H1 (cell line): Measurements from ENCODE around the gene WHAMM. TPM values are rescaled to one million over a fixed set of nuclear protein-coding genes. Genes with fewer than 3 reads are reported as not detected.

Experiments used
- CTCF ChIA-PET: fragments of 300-600 bp; sonication (Branson Sonifier 250); formaldehyde crosslinking; loops from one replicate; lab custom pipeline; 2021; ENCODE audit not compliant: partially characterized antibody; lab: Charles Lee
- POLR2A ChIA-PET: fragments of 300-600 bp; sonication (Branson Sonifier 250); formaldehyde crosslinking; loops from one replicate; lab custom pipeline; 2021; ENCODE audit warnings: inconsistent platforms; ENCODE audit not compliant: partially characterized antibody; lab: Charles Lee
- DNase-seq, 2 experiments: peaks; one replicate each; pipeline versions ENCODE4 v3.0.0 to v3.0.0-alpha.2; 2010 to 2022; ENCODE audit warnings: low spot score in 2 of 2, low read depth in 1 of 2, mixed read lengths in 1 of 2
- FAIRE-seq: peaks from 2 replicates; lab custom pipeline; 2011; peaks lifted over from hg19 to GRCh38; lab: Jason Lieb, UNC
- H2AFZ ChIP-seq: 2 replicates; pipeline ENCODE4 v1.8.1; 2012; ENCODE audit warnings: low read length, inconsistent platforms
- H2AK5ac ChIP-seq: 2 replicates; pipeline ENCODE4 v1.6.1; 2013; ENCODE audit warnings: low read depth, low read length
- H2BK120ac ChIP-seq: replicated peaks from 2 replicates; pipeline ENCODE3; 2013; ENCODE audit warnings: low read depth, low read length, inconsistent platforms
- H2BK12ac ChIP-seq: 2 replicates; pipeline ENCODE4 v1.6.1; 2013; ENCODE audit warnings: low read depth, low read length
- H2BK15ac ChIP-seq: 2 replicates; pipeline ENCODE4 v1.6.1; 2013; ENCODE audit warnings: low read length
- H2BK20ac ChIP-seq: 2 replicates; pipeline ENCODE4 v1.6.1; 2013; ENCODE audit warnings: low read length
- H2BK5ac ChIP-seq: 2 replicates; pipeline ENCODE4 v1.6.1; 2013; ENCODE audit warnings: low read depth, low read length
- H3K14ac ChIP-seq: 2 replicates; pipeline ENCODE4 v1.6.1; 2013; ENCODE audit warnings: inconsistent platforms; ENCODE audit not compliant: insufficient read length
- H3K18ac ChIP-seq: 2 replicates; pipeline ENCODE4 v1.6.1; 2013; ENCODE audit warnings: low read length; ENCODE audit errors: extremely low read depth
- H3K23ac ChIP-seq: 2 replicates; pipeline ENCODE4 v1.6.1; 2013; ENCODE audit warnings: inconsistent platforms; ENCODE audit not compliant: insufficient read length
- H3K23me2 ChIP-seq: 2 replicates; pipeline ENCODE4 v1.6.1; 2013; ENCODE audit warnings: low read depth, low read length
- H3K27ac ChIP-seq: 2 replicates; pipeline ENCODE4 v1.6.1; 2011; ENCODE audit warnings: low read depth, low read length, inconsistent platforms
- H3K27me3 ChIP-seq, 4 experiments: replicated peaks in 1 of 4; 1 replicate in 1 of 4; 2 replicates in 3 of 4; pipeline versions ENCODE4 v1.6.1 to v1.8.1; 2011 to 2013; ENCODE audit warnings: low read length in 3 of 4, mild to moderate bottlenecking in 3 of 4, inconsistent platforms in 2 of 4, mixed read lengths in 2 of 4, moderate library complexity in 1 of 4; ENCODE audit not compliant: control insufficient read depth in 3 of 4, insufficient read depth in 3 of 4; ENCODE audit errors: extremely low read depth in 1 of 4
- H3K36me3 ChIP-seq, 4 experiments: 2 replicates each; pipeline versions ENCODE4 v1.6.1 to v1.8.1; 2011 to 2013; ENCODE audit warnings: mild to moderate bottlenecking in 4 of 4, low read length in 3 of 4, moderate library complexity in 2 of 4, control low read depth in 1 of 4, inconsistent platforms in 1 of 4; ENCODE audit not compliant: insufficient read depth in 4 of 4, control insufficient read depth in 2 of 4
- H3K4ac ChIP-seq: replicated peaks from 2 replicates; pipeline ENCODE3; 2013; ENCODE audit warnings: low read length, low read depth, mixed read lengths, inconsistent platforms; ENCODE audit not compliant: insufficient read length
- H3K4me1 ChIP-seq, 4 experiments: replicated peaks in 1 of 4; 1 replicate in 1 of 4; 2 replicates in 3 of 4; pipeline versions ENCODE4 v1.6.1 to v1.8.1; 2011 to 2013; ENCODE audit warnings: low read length in 3 of 4, inconsistent platforms in 2 of 4, mixed read lengths in 1 of 4; ENCODE audit not compliant: insufficient read depth in 4 of 4, control insufficient read depth in 3 of 4
- H3K4me2 ChIP-seq, 2 experiments: 2 replicates each; pipeline versions ENCODE4 v1.6.1 to v1.8.1; 2011 to 2013; ENCODE audit warnings: low read depth in 2 of 2, low read length in 2 of 2, control low read depth in 1 of 2, inconsistent platforms in 1 of 2, mild to moderate bottlenecking in 1 of 2; ENCODE audit not compliant: insufficient read depth in 1 of 2
- H3K4me3 ChIP-seq, 4 experiments: fragments of 200-600, 300-600 bp in 1 of 4; sonication (generic), shearing (Covaris generic), sonication (Bioruptor Twin) in 1 of 4; 2 replicates each; pipeline versions ENCODE4 v1.5.1 to v1.8.1; 2011 to 2016; ENCODE audit warnings: low read length in 4 of 4, low read depth in 3 of 4, control low read depth in 2 of 4, inconsistent platforms in 2 of 4, mild to moderate bottlenecking in 2 of 4, mixed read lengths in 1 of 4, moderate library complexity in 1 of 4; ENCODE audit not compliant: insufficient read depth in 2 of 4; ENCODE audit errors: extremely low read depth in 1 of 4
- H3K56ac ChIP-seq: replicated peaks from 2 replicates; pipeline ENCODE3; 2013; ENCODE audit warnings: low read depth, mild to moderate bottlenecking, mixed read lengths, low read length, inconsistent platforms; ENCODE audit not compliant: insufficient read length
- H3K79me1 ChIP-seq: 2 replicates; pipeline ENCODE4 v1.6.1; 2013; ENCODE audit warnings: low read depth, low read length, control low read depth
- H3K79me2 ChIP-seq, 2 experiments: 2 replicates each; pipeline versions ENCODE4 v1.6.1 to v1.8.1; 2012 to 2013; ENCODE audit warnings: low read length in 2 of 2, mild to moderate bottlenecking in 2 of 2, inconsistent platforms in 1 of 2; ENCODE audit not compliant: insufficient read depth in 2 of 2, control insufficient read depth in 1 of 2
- H3K9ac ChIP-seq, 4 experiments: replicated peaks in 1 of 4; 1 replicate in 1 of 4; 2 replicates in 3 of 4; pipeline versions ENCODE4 v1.6.1 to v1.8.1; 2011 to 2013; ENCODE audit warnings: low read depth in 3 of 4, low read length in 3 of 4, control low read depth in 2 of 4, mild to moderate bottlenecking in 2 of 4, moderate library complexity in 2 of 4, inconsistent platforms in 1 of 4; ENCODE audit errors: extremely low read depth in 1 of 4
- H3K9me3 ChIP-seq, 2 experiments: 2 replicates each; pipeline versions ENCODE4 v1.6.1 to v1.8.1; 2012 to 2013; ENCODE audit warnings: mild to moderate bottlenecking in 2 of 2, moderate library complexity in 2 of 2, control low read depth in 1 of 2, inconsistent platforms in 1 of 2, low read depth in 1 of 2, low read length in 1 of 2, mixed read lengths in 1 of 2; ENCODE audit not compliant: insufficient read depth in 2 of 2
- H4K20me1 ChIP-seq, 2 experiments: replicated peaks in 1 of 2; 2 replicates each; pipeline versions ENCODE3 to v1.8.1; 2011 to 2013; ENCODE audit warnings: inconsistent platforms in 2 of 2, low read length in 2 of 2, mild to moderate bottlenecking in 1 of 2; ENCODE audit not compliant: insufficient read depth in 2 of 2, control insufficient read depth in 1 of 2
- H4K5ac ChIP-seq: 2 replicates; pipeline ENCODE4 v1.6.1; 2013; ENCODE audit warnings: low read length, low read depth, mixed read lengths, inconsistent platforms; ENCODE audit not compliant: insufficient read length
- H4K8ac ChIP-seq: 2 replicates; pipeline ENCODE4 v1.8.0; 2013; ENCODE audit warnings: mild to moderate bottlenecking, moderate library complexity, low read length, inconsistent platforms; ENCODE audit not compliant: insufficient read depth; ENCODE audit errors: extremely low read depth
- H4K91ac ChIP-seq: replicated peaks from 2 replicates; pipeline ENCODE3; 2013; ENCODE audit warnings: low read length, mixed read lengths, inconsistent platforms; ENCODE audit not compliant: insufficient read length
- RAD21 ChIP-seq, 2 experiments: IDR thresholded peaks in 1 of 2; conservative IDR thresholded peaks in 1 of 2; 2 replicates each; pipeline ENCODE4 v1.6.1; 2011; ENCODE audit warnings: low read depth in 2 of 2, low read length in 2 of 2, improper control_type of control experiment in 1 of 2, inconsistent platforms in 1 of 2, mild to moderate bottlenecking in 1 of 2, moderate library complexity in 1 of 2
- SRF ChIP-seq: IDR thresholded peaks from 2 replicates; pipeline ENCODE4 v1.6.1; 2011; ENCODE audit warnings: mild to moderate bottlenecking, low read depth, low read length, moderate library complexity
- WGBS, 2 experiments: shearing (Covaris generic) in 1 of 2; methylation state at CpG; one replicate each; pipeline versions ENCODE4 v1.1.6 to v1.1.7; 2013 to 2015; ENCODE audit warnings: low lambda C conversion rate in 2 of 2, mixed read lengths in 2 of 2, inconsistent platforms in 1 of 2, low coverage in 1 of 2, missing lambda C conversion rate in 1 of 2; ENCODE audit not compliant: insufficient replicate concordance in 2 of 2, insufficient coverage in 1 of 2, insufficient read length in 1 of 2; ENCODE audit errors: extremely low coverage in 1 of 2, missing lambda C conversion rate in 1 of 2; 5-methylcytosine and 5-hydroxymethylcytosine counted together
- polyA plus RNA-seq, 7 experiments: library from polyadenylated mRNA; depleted of rRNA in 3 of 7; stranded (reverse) in 5 of 7; unstranded in 2 of 7; fragments of >200 nt in 5 of 7; fragments of 200-250 nt in 2 of 7; gene quantifications; 1 replicate in 5 of 7; 2 replicates in 1 of 7; 4 replicates in 1 of 7; pipeline versions ENCODE4 v1.2.1 to v1.2.3, GENCODE V29; 2011 to 2013; ENCODE audit warnings: missing spikeins in 2 of 7, mixed read lengths in 2 of 7
- total RNA-seq: library from RNA; stranded (reverse); fragmentation: NEBNext Ultra II Directional; extraction: Animal tissue kit (Norgen Biotek cat#: 25700); gene quantifications from 2 replicates; pipeline ENCODE4 v1.2.1, GENCODE V29; 2021

WHAMM gene
- total and polyA plus RNA-seq, 2 of the 8 experiments (the other 6 are each of a cell fraction or from before 2014, with no cell fraction given) = 1.1 to 3.3 TPM

- CTCF ChIA-PET = interaction anchor here (1.3 to 1.4 kb wide), 2 partner anchors 10 to 165 kb away, joined by 3 to 4 read pairs; partner anchors contain the start of gene C15orf40
- no peak overlapping the region for H2BK120ac ChIP-seq
- no peak overlapping the region for H3K27ac ChIP-seq
- no peak overlapping the region for H3K4ac ChIP-seq
- no peak overlapping the region for H2BK12ac ChIP-seq
- H3K14ac ChIP-seq = no peak overlapping the region
- H3K9ac ChIP-seq = no peak overlapping the region
- no peaks in the 10 kb centered on the region; the same call in 1 of the 2 replicates for H3K23me2 ChIP-seq
- H2BK5ac ChIP-seq = no peak overlapping the region
- no peak for TF ChIP-seq SRF
- no peak for TF ChIP-seq RAD21 (IDR thresholded peaks at IDR 0.05 in 1 of 2, conservative IDR thresholded peaks at IDR 0.05 in 1 of 2; ENCODE audit: low read depth in 2 of 2, low read length in 2 of 2)
- TF ChIP-seq, all 59 proteins: peak for 0
- H3K36me3 ChIP-seq = no peaks in the 10 kb centered on the region
- no peak overlapping the region for H3K4me2 ChIP-seq
- no peak overlapping the region for H3K23ac ChIP-seq
- H4K20me1 ChIP-seq = no peaks in the 10 kb centered on the region
- no peak overlapping the region for H3K56ac ChIP-seq
- no peak overlapping the region for H2AFZ ChIP-seq
- no peak overlapping the region for H4K91ac ChIP-seq
- FAIRE-seq (no peak), DNase-seq (no peak)
- no peak overlapping the region for H3K18ac ChIP-seq
- H3K79me1 ChIP-seq = no peaks in the 10 kb centered on the region
- POLR2A ChIA-PET = no interaction called here
- no peak overlapping the region for H4K5ac ChIP-seq
- no peak overlapping the region for H2AK5ac ChIP-seq
- no peak overlapping the region for H2BK15ac ChIP-seq
- H3K79me2 ChIP-seq = no peaks in the 10 kb centered on the region
- peaks cover 0 to 7% (median 3%) of the 10 kb centered on the region in 4 experiments; a peak in 5 of 7 replicates for H3K4me1 ChIP-seq
- WGBS, 2 experiments = 79% methylated on average over 7 of the region's 7 CpGs; no CpG with 5 or more reads in 1 of the 2 experiments
- H3K9me3 ChIP-seq = no peaks in the 10 kb centered on the region
- no peak overlapping the region for H4K8ac ChIP-seq
- no peaks in the 10 kb centered on the region for H3K27me3 ChIP-seq
- no peak overlapping the region for H2BK20ac ChIP-seq
- no peak overlapping the region for H3K4me3 ChIP-seq
Measured at GRCh38 chr15:82845686-82846085, 36.3 kb downstream of the WHAMM start.
